A549 (cell line): Measurements from ENCODE around the gene COMTD1.

Experiments used
- CEBPB ChIP-seq, 2 experiments: fragments of >200 bp in 1 of 2; sonication (Bioruptor Twin) in 1 of 2; formaldehyde crosslinking in 1 of 2; IDR thresholded peaks; 2 replicates each; pipeline ENCODE4 v1.6.1; 2012 to 2016
- CTCF ChIP-seq: fragments of >200 bp; sonication (Bioruptor Twin); formaldehyde crosslinking; IDR thresholded peaks from 3 replicates; pipeline ENCODE4 v1.5.1; 2016
- HDAC2 ChIP-seq: fragments of 200-600 bp; sonication (generic); IDR thresholded peaks from 2 replicates; pipeline ENCODE4 v1.6.1; 2016
- HMGXB4 ChIP-seq: fragments of 250-450 bp; sonication (Bioruptor Pico); IDR thresholded peaks from 2 replicates; pipeline ENCODE4 v1.5.0; 2021; ENCODE audit warnings: mild to moderate bottlenecking, moderate library complexity, borderline replicate concordance
- HOXA7 ChIP-seq: fragments of 250-450 bp; sonication (Bioruptor Pico); IDR thresholded peaks from 2 replicates; pipeline ENCODE4 v1.5.0; 2020; ENCODE audit warnings: mild to moderate bottlenecking, moderate library complexity
- USF2 ChIP-seq: fragments of 450-650 bp; IDR thresholded peaks from 2 replicates; pipeline ENCODE4 v1.6.1; 2014; ENCODE audit warnings: antibody characterized with exemption

GRCh38 chr10:75240329-75241076, 4.7 kb upstream of the COMTD1 start:
- TF ChIP-seq USF2 = no peak
- TF ChIP-seq HOXA7 (CRISPR knock-in tag) = no peak
- no peak for TF ChIP-seq CEBPB (IDR thresholded peaks at IDR 0.05)
- no peak for TF ChIP-seq CTCF
- no peak for TF ChIP-seq HMGXB4 (CRISPR knock-in tag)
- TF ChIP-seq HDAC2 = no peak
